ENCODE results near the gene NMRK1. TPM values are rescaled to one million over a fixed set of nuclear protein-coding genes. Genes with fewer than 3 reads are reported as not detected.

The NMRK1 gene
- polyA plus RNA-seq, 2 donors: 39.2 to 127 TPM

GRCh38 chr9:75105841-75106240 lies 17.9 kb upstream of the NMRK1 start:
- 66 to 79% methylated on average over 2 of the region's 2 CpGs for WGBS, 2 donors
- Histone ChIP-seq H3K9me3 (ENCODE audit: control insufficient read depth in 2 of 2, insufficient read depth in 1 of 2, low read depth in 1 of 2, low read length in 1 of 2) (no peaks in the 10 kb centered on the region), H3K4me1 (ENCODE audit: control insufficient read depth in 2 of 2, insufficient read depth in 2 of 2, low read length in 1 of 2) (peaks cover 0 to 5% of the 10 kb centered on the region in 2 donors), H3K27me3 (ENCODE audit: control insufficient read depth in 1 of 2, insufficient read depth in 2 of 2, low read length in 2 of 2) (no peaks in the 10 kb centered on the region), H3K27ac (ENCODE audit: low read depth in 2 of 2, low read length in 1 of 2) (no peak overlapping the region), H3K4me3 (ENCODE audit: low read depth in 1 of 2, low read length in 2 of 2) (no peak overlapping the region), H3K36me3 (ENCODE audit: control insufficient read depth in 2 of 2, insufficient read depth in 2 of 2, low read length in 1 of 2) (no peaks in the 10 kb centered on the region)

GRCh38 chr9:75105019-75105540 lies 17.1 kb upstream of the NMRK1 start:
- Histone ChIP-seq H3K4me3 (ENCODE audit: low read depth in 1 of 2, low read length in 2 of 2) (no peak overlapping the region), H3K27ac (ENCODE audit: low read depth in 2 of 2, low read length in 1 of 2) (no peak overlapping the region), H3K9me3 (ENCODE audit: control insufficient read depth in 2 of 2, insufficient read depth in 1 of 2, low read depth in 1 of 2, low read length in 1 of 2) (no peaks in the 10 kb centered on the region), H3K36me3 (ENCODE audit: control insufficient read depth in 2 of 2, insufficient read depth in 2 of 2, low read length in 1 of 2) (no peaks in the 10 kb centered on the region), H3K27me3 (ENCODE audit: control insufficient read depth in 1 of 2, insufficient read depth in 2 of 2, low read length in 2 of 2) (no peaks in the 10 kb centered on the region), H3K4me1 (ENCODE audit: control insufficient read depth in 2 of 2, insufficient read depth in 2 of 2, low read length in 1 of 2) (peaks cover 0 to 5% of the 10 kb centered on the region in 2 donors)
- WGBS, 2 donors: 81 to 88% methylated on average over 2 of the region's 2 CpGs

- Histone ChIP-seq H3K27me3 (ENCODE audit: control insufficient read depth in 1 of 2, insufficient read depth in 2 of 2, low read length in 2 of 2) (no peaks in the 10 kb centered on the region), H3K9me3 (ENCODE audit: control insufficient read depth in 2 of 2, insufficient read depth in 1 of 2, low read depth in 1 of 2, low read length in 1 of 2) (no peaks in the 10 kb centered on the region), H3K36me3 (ENCODE audit: control insufficient read depth in 2 of 2, insufficient read depth in 2 of 2, low read length in 1 of 2) (no peaks in the 10 kb centered on the region), H3K27ac (ENCODE audit: low read depth in 2 of 2, low read length in 1 of 2) (no peak overlapping the region), H3K4me1 (ENCODE audit: control insufficient read depth in 2 of 2, insufficient read depth in 2 of 2, low read length in 1 of 2) (peaks cover 0 to 5% of the 10 kb centered on the region in 2 donors), H3K4me3 (ENCODE audit: low read depth in 1 of 2, low read length in 2 of 2) (no peak overlapping the region)
- 74 to 91% methylated on average over 3 of the region's 3 CpGs for WGBS, 2 donors
Measured at GRCh38 chr9:75104607-75105006, 16.7 kb upstream of the NMRK1 start.

GRCh38 chr9:75102177-75102790 lies 14.3 kb upstream of the NMRK1 start:
- Histone ChIP-seq H3K36me3 (ENCODE audit: control insufficient read depth in 2 of 2, insufficient read depth in 2 of 2, low read length in 1 of 2) (no peaks in the 10 kb centered on the region), H3K9me3 (ENCODE audit: control insufficient read depth in 2 of 2, insufficient read depth in 1 of 2, low read depth in 1 of 2, low read length in 1 of 2) (no peaks in the 10 kb centered on the region), H3K4me1 (ENCODE audit: control insufficient read depth in 2 of 2, insufficient read depth in 2 of 2, low read length in 1 of 2) (peaks cover 0 to 2% of the 10 kb centered on the region in 2 donors), H3K27ac (ENCODE audit: low read depth in 2 of 2, low read length in 1 of 2) (no peak overlapping the region), H3K4me3 (ENCODE audit: low read depth in 1 of 2, low read length in 2 of 2) (no peak overlapping the region), H3K27me3 (ENCODE audit: control insufficient read depth in 1 of 2, insufficient read depth in 2 of 2, low read length in 2 of 2) (no peaks in the 10 kb centered on the region)
- WGBS, 2 donors: 93 to 94% methylated on average over 7 of the region's 7 CpGs

- Histone ChIP-seq H3K27me3 (ENCODE audit: control insufficient read depth in 1 of 2, insufficient read depth in 2 of 2, low read length in 2 of 2) (no peaks in the 10 kb centered on the region), H3K27ac (ENCODE audit: low read depth in 2 of 2, low read length in 1 of 2) (peak overlapping the region; percentile 21 to 38), H3K4me3 (ENCODE audit: low read depth in 1 of 2, low read length in 2 of 2) (no peak overlapping the region), H3K36me3 (ENCODE audit: control insufficient read depth in 2 of 2, insufficient read depth in 2 of 2, low read length in 1 of 2) (no peaks in the 10 kb centered on the region), H3K9me3 (ENCODE audit: control insufficient read depth in 2 of 2, insufficient read depth in 1 of 2, low read depth in 1 of 2, low read length in 1 of 2) (no peaks in the 10 kb centered on the region), H3K4me1 (ENCODE audit: control insufficient read depth in 2 of 2, insufficient read depth in 2 of 2, low read length in 1 of 2) (peaks cover 0 to 2% of the 10 kb centered on the region in 2 donors)
- WGBS, 2 donors: 61 to 70% methylated on average over 9 of the region's 9 CpGs
Measured at GRCh38 chr9:75101004-75101588, 13.1 kb upstream of the NMRK1 start.

GRCh38 chr9:75096796-75097195 lies 8.8 kb upstream of the NMRK1 start:
- H3K36me3 ChIP-seq (ENCODE audit: control insufficient read depth in 2 of 2, insufficient read depth in 2 of 2, low read length in 1 of 2): no peaks in the 10 kb centered on the region
- no peaks in the 10 kb centered on the region for H3K9me3 ChIP-seq (ENCODE audit: control insufficient read depth in 2 of 2, insufficient read depth in 1 of 2, low read depth in 1 of 2, low read length in 1 of 2)
- peaks cover 0 to 2% of the 10 kb centered on the region in 2 donors for H3K4me1 ChIP-seq (ENCODE audit: control insufficient read depth in 2 of 2, insufficient read depth in 2 of 2, low read length in 1 of 2)
- H3K4me3 ChIP-seq (ENCODE audit: low read depth in 1 of 2, low read length in 2 of 2): no peak overlapping the region
- H3K27me3 ChIP-seq (ENCODE audit: control insufficient read depth in 1 of 2, insufficient read depth in 2 of 2, low read length in 2 of 2): no peaks in the 10 kb centered on the region
- 62 to 72% methylated on average over 4 of the region's 4 CpGs for WGBS, 2 donors
- H3K27ac ChIP-seq (ENCODE audit: low read depth in 2 of 2, low read length in 1 of 2): peak overlapping the region in 1 of 2 donors; percentile 8

- Histone ChIP-seq H3K27ac (ENCODE audit: low read depth in 2 of 2, low read length in 1 of 2) (no peak overlapping the region), H3K4me1 (ENCODE audit: control insufficient read depth in 2 of 2, insufficient read depth in 2 of 2, low read length in 1 of 2) (no peaks in the 10 kb centered on the region)
Measured at GRCh38 chr9:75092766-75093165, 4.8 kb upstream of the NMRK1 start.

GRCh38 chr9:75090579-75090978 lies 2.6 kb upstream of the NMRK1 start:
- Histone ChIP-seq H3K9me3 (ENCODE audit: control insufficient read depth in 2 of 2, insufficient read depth in 1 of 2, low read depth in 1 of 2, low read length in 1 of 2) (no peaks in the 10 kb centered on the region), H3K27me3 (ENCODE audit: control insufficient read depth in 1 of 2, insufficient read depth in 2 of 2, low read length in 2 of 2) (no peaks in the 10 kb centered on the region), H3K36me3 (ENCODE audit: control insufficient read depth in 2 of 2, insufficient read depth in 2 of 2, low read length in 1 of 2) (no peaks in the 10 kb centered on the region), H3K4me1 (ENCODE audit: control insufficient read depth in 2 of 2, insufficient read depth in 2 of 2, low read length in 1 of 2) (peaks cover 0 to 2% of the 10 kb centered on the region in 2 donors), H3K4me3 (ENCODE audit: low read depth in 1 of 2, low read length in 2 of 2) (peak overlapping the region in 1 of 2 donors; percentile 75), H3K27ac (ENCODE audit: low read depth in 2 of 2, low read length in 1 of 2) (no peak overlapping the region)
- WGBS, 2 donors: 82 to 90% methylated on average over 4 of the region's 4 CpGs

More at GRCh38 chr9:75092766-75093165, 4.8 kb upstream of the NMRK1 start:
- WGBS, 2 donors: 72 to 79% methylated on average over 4 of the region's 4 CpGs
- no peaks in the 10 kb centered on the region for H3K9me3 ChIP-seq (ENCODE audit: control insufficient read depth in 2 of 2, insufficient read depth in 1 of 2, low read depth in 1 of 2, low read length in 1 of 2)
- H3K36me3 ChIP-seq (ENCODE audit: control insufficient read depth in 2 of 2, insufficient read depth in 2 of 2, low read length in 1 of 2): no peaks in the 10 kb centered on the region
- no peaks in the 10 kb centered on the region for H3K27me3 ChIP-seq (ENCODE audit: control insufficient read depth in 1 of 2, insufficient read depth in 2 of 2, low read length in 2 of 2)
- H3K4me3 ChIP-seq (ENCODE audit: low read depth in 1 of 2, low read length in 2 of 2): no peak overlapping the region

- Histone ChIP-seq H3K4me3 (ENCODE audit: low read depth in 1 of 2, low read length in 2 of 2) (peak overlapping the region; percentile 68 to 75), H3K27me3 (ENCODE audit: control insufficient read depth in 1 of 2, insufficient read depth in 2 of 2, low read length in 2 of 2) (no peaks in the 10 kb centered on the region), H3K36me3 (ENCODE audit: control insufficient read depth in 2 of 2, insufficient read depth in 2 of 2, low read length in 1 of 2) (no peaks in the 10 kb centered on the region), H3K4me1 (ENCODE audit: control insufficient read depth in 2 of 2, insufficient read depth in 2 of 2, low read length in 1 of 2) (peaks cover 0 to 2% of the 10 kb centered on the region in 2 donors), H3K27ac (ENCODE audit: low read depth in 2 of 2, low read length in 1 of 2) (peak overlapping the region; percentile 97 to 99), H3K9me3 (ENCODE audit: control insufficient read depth in 2 of 2, insufficient read depth in 1 of 2, low read depth in 1 of 2, low read length in 1 of 2) (no peaks in the 10 kb centered on the region)
- 8 to 11% methylated on average over 11 of the region's 11 CpGs for WGBS, 2 donors
Measured at GRCh38 chr9:75089373-75089766, 1.4 kb upstream of the NMRK1 start.
